H1 (cell line): ENCODE measurements around the gene VAV2. TPM values are rescaled to one million over a fixed set of nuclear protein-coding genes. Genes with fewer than 3 reads are reported as not detected.

Source experiments
- CHD7 ChIP-seq: fragments of 300-600 bp; sonication (generic); IDR thresholded peaks from 2 replicates; pipeline ENCODE4 v1.7.1; 2012; ENCODE audit warnings: low read length, moderate library complexity, mild to moderate bottlenecking, inconsistent platforms; ENCODE audit not compliant: insufficient replicate concordance
- FOSL1 ChIP-seq: IDR thresholded peaks from 2 replicates; pipeline ENCODE4 v1.6.1; 2011; ENCODE audit warnings: mild to moderate bottlenecking, low read depth, low read length, moderate library complexity; ENCODE audit not compliant: insufficient read depth
- GABPA ChIP-seq: IDR thresholded peaks from 2 replicates; pipeline ENCODE4 v1.6.1; 2011; ENCODE audit warnings: mild to moderate bottlenecking, low read length, moderate library complexity, borderline replicate concordance; ENCODE audit not compliant: insufficient read depth
- GTF2F1 ChIP-seq: IDR thresholded peaks from 2 replicates; pipeline ENCODE4 v1.6.1; 2012; ENCODE audit warnings: low read depth, low read length, improper control_type of control experiment, borderline replicate concordance
- JUND ChIP-seq: IDR thresholded peaks from 2 replicates; pipeline ENCODE4 v1.6.1; 2011; ENCODE audit warnings: mild to moderate bottlenecking, improper control_type of control experiment, low read length
- KDM4A ChIP-seq: IDR thresholded peaks from one replicate; pipeline ENCODE4 v1.7.1; 2012; ENCODE audit warnings: low read depth, mild to moderate bottlenecking, moderate library complexity, low read length, inconsistent platforms; ENCODE audit not compliant: severe bottlenecking
- MAFK ChIP-seq: IDR thresholded peaks from 2 replicates; pipeline ENCODE4 v1.6.1; 2012; ENCODE audit warnings: low read depth, mild to moderate bottlenecking, improper control_type of control experiment, low read length
- POU5F1 ChIP-seq: IDR thresholded peaks from 2 replicates; pipeline ENCODE4 v1.6.1; 2011; ENCODE audit warnings: low read depth, mild to moderate bottlenecking, low read length, moderate library complexity
- TAF1 ChIP-seq: IDR thresholded peaks from 2 replicates; pipeline ENCODE4 v1.6.1; 2011; ENCODE audit warnings: mild to moderate bottlenecking, low read depth, low read length
- USF2 ChIP-seq: IDR thresholded peaks from 2 replicates; pipeline ENCODE4 v1.6.1; 2011; ENCODE audit warnings: low read length, improper control_type of control experiment
- polyA plus RNA-seq, 7 experiments: library from polyadenylated mRNA; depleted of rRNA in 3 of 7; stranded (reverse) in 5 of 7; unstranded in 2 of 7; fragments of >200 nt in 5 of 7; fragments of 200-250 nt in 2 of 7; gene quantifications; 1 replicate in 5 of 7; 2 replicates in 1 of 7; 4 replicates in 1 of 7; pipeline versions ENCODE4 v1.2.1 to v1.2.3, GENCODE V29; 2011 to 2013; ENCODE audit warnings: missing spikeins in 2 of 7, mixed read lengths in 2 of 7
- total RNA-seq: library from RNA; stranded (reverse); fragmentation: NEBNext Ultra II Directional; extraction: Animal tissue kit (Norgen Biotek cat#: 25700); gene quantifications from 2 replicates; pipeline ENCODE4 v1.2.1, GENCODE V29; 2021

The VAV2 gene
- total and polyA plus RNA-seq, 2 of the 8 experiments (the other 6 are each of a cell fraction or from before 2014, with no cell fraction given): 13.6 to 37.6 TPM

- TF ChIP-seq CHD7: no peak
- no peak for TF ChIP-seq POU5F1
- TF ChIP-seq GABPA: no peak
- TF ChIP-seq FOSL1: no peak
- no peak for TF ChIP-seq JUND
- no peak for TF ChIP-seq TAF1
- TF ChIP-seq USF2: no peak
- TF ChIP-seq GTF2F1: no peak
- no peak for TF ChIP-seq MAFK
- TF ChIP-seq KDM4A: no peak
Observed at GRCh38 chr9:133880136-133880535, 112.0 kb downstream of the VAV2 start (continued).
